T-helper 2 cell treated with Interferon-gamma antibody and Interleukin-4, amounts not matched to agents 5 μg/mL and 100 μg/mL, for 36 hours (primary cell): ENCODE measurements around the gene DEPDC5.
"Not testable (repeated sequence)": the region's sequence is repeated elsewhere in the genome, so short reads cannot be mapped to it uniquely, and the experiment has no call there.

Source experiments
- DNase-seq: peaks from one replicate; pipeline ENCODE4 v3.0.0; 2021; ENCODE audit warnings: low spot score
- H3K27ac Mint-ChIP-seq: one replicate; pipeline ENCODE4 v1.8.0; 2021; ENCODE audit warnings: mild to moderate bottlenecking, mixed read lengths
- H3K27me3 Mint-ChIP-seq: one replicate; pipeline ENCODE4 v1.8.0; 2021; ENCODE audit warnings: low read depth, mixed read lengths
- H3K36me3 Mint-ChIP-seq: one replicate; pipeline ENCODE4 v1.8.0; 2021; ENCODE audit warnings: low read depth, mixed read lengths
- H3K4me1 Mint-ChIP-seq: one replicate; pipeline ENCODE4 v1.8.0; 2021; ENCODE audit warnings: low read depth, mixed read lengths
- H3K4me3 Mint-ChIP-seq: one replicate; pipeline ENCODE4 v1.8.0; 2022; ENCODE audit warnings: mild to moderate bottlenecking, moderate library complexity, mixed read lengths
- H3K9me3 Mint-ChIP-seq: one replicate; pipeline ENCODE4 v1.8.0; 2021; ENCODE audit warnings: mixed read lengths

Gene DEPDC5

GRCh38 chr22:31813898-31814297 is 60.1 kb downstream of the DEPDC5 start:
- H3K27ac Mint-ChIP-seq, result not testable (repeated sequence)
- peaks cover 56% of the 10 kb centered on the region for H3K36me3 Mint-ChIP-seq

GRCh38 chr22:31814942-31815341 is 61.1 kb downstream of the DEPDC5 start:
- H3K27ac Mint-ChIP-seq, result no peak overlapping the region
- DNase-seq, result no peak
- no peaks in the 10 kb centered on the region for H3K27me3 Mint-ChIP-seq
- peaks cover 10% of the 10 kb centered on the region for H3K4me1 Mint-ChIP-seq
- H3K9me3 Mint-ChIP-seq, result no peaks in the 10 kb centered on the region
- no peak overlapping the region for H3K4me3 Mint-ChIP-seq
- peaks cover 59% of the 10 kb centered on the region for H3K36me3 Mint-ChIP-seq

More at GRCh38 chr22:31813898-31814297, 60.1 kb downstream of the DEPDC5 start:
- H3K27me3 Mint-ChIP-seq, DNase-seq, H3K4me1 Mint-ChIP-seq, H3K4me3 Mint-ChIP-seq, H3K9me3 Mint-ChIP-seq: not testable (repeated sequence)

- H3K4me3 Mint-ChIP-seq, H3K27me3 Mint-ChIP-seq, DNase-seq, H3K27ac Mint-ChIP-seq, H3K9me3 Mint-ChIP-seq: not testable (repeated sequence)
- peaks cover 10% of the 10 kb centered on the region for H3K4me1 Mint-ChIP-seq
- H3K36me3 Mint-ChIP-seq, result peaks cover 60% of the 10 kb centered on the region
Observed at GRCh38 chr22:31815383-31815814, 61.6 kb downstream of the DEPDC5 start.

- Mint-ChIP-seq H3K4me1 (peaks cover 10% of the 10 kb centered on the region), H3K27me3 (no peaks in the 10 kb centered on the region), H3K4me3 (no peak overlapping the region), H3K27ac (no peak overlapping the region), H3K36me3 (peaks cover 59% of the 10 kb centered on the region), H3K9me3 (no peaks in the 10 kb centered on the region)
- no peak for DNase-seq
Observed at GRCh38 chr22:31816750-31817149, 62.9 kb downstream of the DEPDC5 start.

- Mint-ChIP-seq H3K9me3 (no peaks in the 10 kb centered on the region), H3K4me3 (no peak overlapping the region), H3K4me1 (peaks cover 10% of the 10 kb centered on the region), H3K27me3 (no peaks in the 10 kb centered on the region), H3K27ac (no peak overlapping the region), H3K36me3 (peaks cover 70% of the 10 kb centered on the region)
- peak; percentile 52 for DNase-seq
Observed at GRCh38 chr22:31818481-31819392, 64.9 kb downstream of the DEPDC5 start.

GRCh38 chr22:31820655-31821054 is 66.8 kb downstream of the DEPDC5 start:
- no peak overlapping the region for H3K27ac Mint-ChIP-seq
- H3K9me3 Mint-ChIP-seq, result no peaks in the 10 kb centered on the region
- H3K36me3 Mint-ChIP-seq, result peaks cover 58% of the 10 kb centered on the region
- H3K4me1 Mint-ChIP-seq, result peaks cover 10% of the 10 kb centered on the region
- H3K4me3 Mint-ChIP-seq, result no peak overlapping the region
- no peaks in the 10 kb centered on the region for H3K27me3 Mint-ChIP-seq
- DNase-seq, result no peak

GRCh38 chr22:31821572-31821971 is 67.8 kb downstream of the DEPDC5 start:
- Mint-ChIP-seq H3K4me3 (no peak overlapping the region), H3K9me3 (no peaks in the 10 kb centered on the region), H3K27ac (no peak overlapping the region), H3K36me3 (peaks cover 57% of the 10 kb centered on the region), H3K4me1 (peaks cover 10% of the 10 kb centered on the region), H3K27me3 (no peaks in the 10 kb centered on the region)
- no peak for DNase-seq

GRCh38 chr22:31822523-31822922 is 68.7 kb downstream of the DEPDC5 start:
- Mint-ChIP-seq H3K36me3 (peaks cover 50% of the 10 kb centered on the region), H3K4me1 (peaks cover 10% of the 10 kb centered on the region), H3K4me3 (no peak overlapping the region), H3K27me3 (no peaks in the 10 kb centered on the region), H3K27ac (no peak overlapping the region), H3K9me3 (no peaks in the 10 kb centered on the region)
- DNase-seq, result no peak

- no peaks in the 10 kb centered on the region for H3K27me3 Mint-ChIP-seq
- H3K27ac Mint-ChIP-seq, result no peak overlapping the region
- peaks cover 44% of the 10 kb centered on the region for H3K36me3 Mint-ChIP-seq
- no peak overlapping the region for H3K4me3 Mint-ChIP-seq
- H3K9me3 Mint-ChIP-seq, result no peaks in the 10 kb centered on the region
- H3K4me1 Mint-ChIP-seq, result peaks cover 14% of the 10 kb centered on the region
- no peak for DNase-seq
Observed at GRCh38 chr22:31825513-31825912, 71.7 kb downstream of the DEPDC5 start.

GRCh38 chr22:31826443-31826842 is 72.6 kb downstream of the DEPDC5 start:
- H3K9me3 Mint-ChIP-seq, result no peaks in the 10 kb centered on the region
- H3K4me1 Mint-ChIP-seq, result peaks cover 17% of the 10 kb centered on the region
- no peak overlapping the region for H3K4me3 Mint-ChIP-seq
- DNase-seq, result no peak
- H3K27ac Mint-ChIP-seq, result no peak overlapping the region
- peaks cover 45% of the 10 kb centered on the region for H3K36me3 Mint-ChIP-seq
- H3K27me3 Mint-ChIP-seq, result no peaks in the 10 kb centered on the region

- no peak overlapping the region for H3K4me3 Mint-ChIP-seq
- DNase-seq, result no peak
- H3K9me3 Mint-ChIP-seq, result no peaks in the 10 kb centered on the region
- peaks cover 45% of the 10 kb centered on the region for H3K36me3 Mint-ChIP-seq
- H3K4me1 Mint-ChIP-seq, result peaks cover 17% of the 10 kb centered on the region
- no peak overlapping the region for H3K27ac Mint-ChIP-seq
- no peaks in the 10 kb centered on the region for H3K27me3 Mint-ChIP-seq
Observed at GRCh38 chr22:31828739-31829138, 74.9 kb downstream of the DEPDC5 start.

GRCh38 chr22:31829505-31829904 is 75.7 kb downstream of the DEPDC5 start:
- peak; percentile 74 for DNase-seq
- Mint-ChIP-seq H3K9me3 (no peaks in the 10 kb centered on the region), H3K27ac (peak overlapping the region; percentile 82), H3K4me1 (peaks cover 17% of the 10 kb centered on the region), H3K4me3 (peak overlapping the region; percentile 33), H3K36me3 (peaks cover 48% of the 10 kb centered on the region), H3K27me3 (no peaks in the 10 kb centered on the region)

- no peaks in the 10 kb centered on the region for H3K9me3 Mint-ChIP-seq
- no peak overlapping the region for H3K4me3 Mint-ChIP-seq
- peaks cover 48% of the 10 kb centered on the region for H3K36me3 Mint-ChIP-seq
- no peak for DNase-seq
- H3K4me1 Mint-ChIP-seq, result peaks cover 17% of the 10 kb centered on the region
- H3K27me3 Mint-ChIP-seq, result no peaks in the 10 kb centered on the region
- H3K27ac Mint-ChIP-seq, result no peak overlapping the region
Observed at GRCh38 chr22:31830721-31831070, 76.9 kb downstream of the DEPDC5 start.

- no peak overlapping the region for H3K4me3 Mint-ChIP-seq
- peaks cover 45% of the 10 kb centered on the region for H3K36me3 Mint-ChIP-seq
- H3K4me1 Mint-ChIP-seq, result peaks cover 15% of the 10 kb centered on the region
- DNase-seq, result no peak
- no peak overlapping the region for H3K27ac Mint-ChIP-seq
- H3K9me3 Mint-ChIP-seq, result no peaks in the 10 kb centered on the region
- H3K27me3 Mint-ChIP-seq, result no peaks in the 10 kb centered on the region
Observed at GRCh38 chr22:31833930-31834329, 80.1 kb downstream of the DEPDC5 start.

- H3K4me3 Mint-ChIP-seq, result no peak overlapping the region
- H3K27ac Mint-ChIP-seq, result no peak overlapping the region
- H3K4me1 Mint-ChIP-seq, result no peaks in the 10 kb centered on the region
- H3K27me3 Mint-ChIP-seq, result no peaks in the 10 kb centered on the region
- DNase-seq, result no peak
- no peaks in the 10 kb centered on the region for H3K9me3 Mint-ChIP-seq
- H3K36me3 Mint-ChIP-seq, result peaks cover 36% of the 10 kb centered on the region
Observed at GRCh38 chr22:31836010-31836409, 82.2 kb downstream of the DEPDC5 start.
